ENCODE data around the gene SPRR2F.

- TF ChIP-seq ZNF8 (CRISPR knock-in tag; IDR thresholded peaks at IDR 0.05) (no peak), ISL1 (CRISPR knock-in tag; IDR thresholded peaks at IDR 0.05) (no peak), ESRRG (CRISPR knock-in tag; IDR thresholded peaks at IDR 0.05) (no peak), ARNTL (CRISPR knock-in tag; IDR thresholded peaks at IDR 0.05; ENCODE audit: borderline replicate concordance, low read depth) (no peak), ZFP30 (CRISPR knock-in tag; IDR thresholded peaks at IDR 0.05) (no peak), OSR1 (CRISPR knock-in tag; IDR thresholded peaks at IDR 0.05) (no peak), ZFP3 (CRISPR knock-in tag; IDR thresholded peaks at IDR 0.05) (no peak), CREB5 (CRISPR knock-in tag; IDR thresholded peaks at IDR 0.05; ENCODE audit: low read depth) (no peak), ZNF565 (CRISPR knock-in tag; conservative IDR thresholded peaks at IDR 0.05; ENCODE audit: low read depth) (no peak), ZC3H10 (CRISPR knock-in tag; IDR thresholded peaks at IDR 0.05) (no peak)
- TF ChIP-seq, protein P1, sequence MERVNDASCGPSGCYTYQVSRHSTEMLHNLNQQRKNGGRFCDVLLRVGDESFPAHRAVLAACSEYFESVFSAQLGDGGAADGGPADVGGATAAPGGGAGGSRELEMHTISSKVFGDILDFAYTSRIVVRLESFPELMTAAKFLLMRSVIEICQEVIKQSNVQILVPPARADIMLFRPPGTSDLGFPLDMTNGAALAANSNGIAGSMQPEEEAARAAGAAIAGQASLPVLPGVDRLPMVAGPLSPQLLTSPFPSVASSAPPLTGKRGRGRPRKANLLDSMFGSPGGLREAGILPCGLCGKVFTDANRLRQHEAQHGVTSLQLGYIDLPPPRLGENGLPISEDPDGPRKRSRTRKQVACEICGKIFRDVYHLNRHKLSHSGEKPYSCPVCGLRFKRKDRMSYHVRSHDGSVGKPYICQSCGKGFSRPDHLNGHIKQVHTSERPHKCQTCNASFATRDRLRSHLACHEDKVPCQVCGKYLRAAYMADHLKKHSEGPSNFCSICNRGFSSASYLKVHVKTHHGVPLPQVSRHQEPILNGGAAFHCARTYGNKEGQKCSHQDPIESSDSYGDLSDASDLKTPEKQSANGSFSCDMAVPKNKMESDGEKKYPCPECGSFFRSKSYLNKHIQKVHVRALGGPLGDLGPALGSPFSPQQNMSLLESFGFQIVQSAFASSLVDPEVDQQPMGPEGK (CRISPR knock-in tag; IDR thresholded peaks at IDR 0.05; ENCODE audit: borderline replicate concordance): no peak
- TF ChIP-seq, protein P2, sequence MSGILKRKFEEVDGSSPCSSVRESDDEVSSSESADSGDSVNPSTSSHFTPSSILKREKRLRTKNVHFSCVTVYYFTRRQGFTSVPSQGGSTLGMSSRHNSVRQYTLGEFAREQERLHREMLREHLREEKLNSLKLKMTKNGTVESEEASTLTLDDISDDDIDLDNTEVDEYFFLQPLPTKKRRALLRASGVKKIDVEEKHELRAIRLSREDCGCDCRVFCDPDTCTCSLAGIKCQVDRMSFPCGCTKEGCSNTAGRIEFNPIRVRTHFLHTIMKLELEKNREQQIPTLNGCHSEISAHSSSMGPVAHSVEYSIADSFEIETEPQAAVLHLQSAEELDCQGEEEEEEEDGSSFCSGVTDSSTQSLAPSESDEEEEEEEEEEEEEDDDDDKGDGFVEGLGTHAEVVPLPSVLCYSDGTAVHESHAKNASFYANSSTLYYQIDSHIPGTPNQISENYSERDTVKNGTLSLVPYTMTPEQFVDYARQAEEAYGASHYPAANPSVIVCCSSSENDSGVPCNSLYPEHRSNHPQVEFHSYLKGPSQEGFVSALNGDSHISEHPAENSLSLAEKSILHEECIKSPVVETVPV (CRISPR knock-in tag; IDR thresholded peaks at IDR 0.05): no peak
Measured at GRCh38 chr1:153125536-153125935, 12.2 kb upstream of the SPRR2F start.
